Mesenchymal stem cell (in vitro differentiated cells and primary cell): ENCODE data around the gene CLASP1.

ENCODE experiments used
- DNase-seq: peaks from one replicate; pipeline ENCODE4 v3.0.0-alpha.2; 2013
- H2AFZ ChIP-seq: one replicate; pipeline ENCODE4 v1.6.1; 2013; ENCODE audit warnings: low read depth, mild to moderate bottlenecking, control low read depth, inconsistent platforms, low read length, moderate library complexity
- H2AK5ac ChIP-seq: 2 replicates; pipeline ENCODE4 v1.6.1; 2013; ENCODE audit warnings: low read length, moderate library complexity, mild to moderate bottlenecking, inconsistent platforms; ENCODE audit not compliant: severe bottlenecking
- H2BK120ac ChIP-seq: one replicate; pipeline ENCODE4 v1.6.1; 2013; ENCODE audit warnings: low read depth, mild to moderate bottlenecking, inconsistent platforms, low read length, moderate library complexity
- H2BK12ac ChIP-seq, 2 experiments: one replicate each; pipeline ENCODE4 v1.6.1; 2013; ENCODE audit warnings: inconsistent platforms in 2 of 2, low read length in 2 of 2, mild to moderate bottlenecking in 2 of 2, moderate library complexity in 2 of 2, control low read depth in 1 of 2
- H2BK15ac ChIP-seq: one replicate; pipeline ENCODE4 v1.6.1; 2013; ENCODE audit warnings: mild to moderate bottlenecking, low read depth, inconsistent platforms; ENCODE audit not compliant: poor library complexity, severe bottlenecking
- H2BK5ac ChIP-seq: 2 replicates; pipeline ENCODE4 v1.6.1; 2013; ENCODE audit warnings: low read depth, mild to moderate bottlenecking, low read length, control low read depth, inconsistent platforms; ENCODE audit not compliant: poor library complexity, severe bottlenecking
- H3K14ac ChIP-seq, 2 experiments: one replicate each; pipeline ENCODE4 v1.6.1; 2013; ENCODE audit warnings: inconsistent platforms in 2 of 2, low read length in 2 of 2, control low read depth in 1 of 2, mild to moderate bottlenecking in 1 of 2, moderate library complexity in 1 of 2
- H3K18ac ChIP-seq, 2 experiments: one replicate each; pipeline ENCODE4 v1.6.1; 2013; ENCODE audit warnings: inconsistent platforms in 2 of 2, low read length in 2 of 2, control low read depth in 1 of 2, low read depth in 1 of 2, mild to moderate bottlenecking in 1 of 2
- H3K23ac ChIP-seq, 2 experiments: one replicate each; pipeline ENCODE4 v1.6.1; 2013; ENCODE audit warnings: inconsistent platforms in 2 of 2, low read length in 2 of 2, mild to moderate bottlenecking in 2 of 2, moderate library complexity in 2 of 2, control low read depth in 1 of 2
- H3K27ac ChIP-seq: 2 replicates; pipeline ENCODE4 v1.5.1; 2013; ENCODE audit warnings: mild to moderate bottlenecking, moderate library complexity, low read length, control low read depth, inconsistent platforms; ENCODE audit not compliant: poor library complexity, severe bottlenecking
- H3K27me3 ChIP-seq, 2 experiments: 2 replicates each; pipeline versions ENCODE4 v1.6.1 to v1.7.0; 2013; ENCODE audit warnings: low read length in 2 of 2, mild to moderate bottlenecking in 2 of 2, moderate library complexity in 2 of 2, control low read depth in 1 of 2, inconsistent platforms in 1 of 2; ENCODE audit not compliant: control insufficient read depth in 1 of 2, insufficient read depth in 1 of 2
- H3K36me3 ChIP-seq, 2 experiments: 2 replicates each; pipeline versions ENCODE4 v1.6.1 to v1.7.0; 2013; ENCODE audit warnings: low read length in 2 of 2, control low read depth in 1 of 2, inconsistent platforms in 1 of 2, low read depth in 1 of 2, mild to moderate bottlenecking in 1 of 2; ENCODE audit not compliant: insufficient read depth in 2 of 2, control insufficient read depth in 1 of 2
- H3K4ac ChIP-seq, 2 experiments: one replicate each; pipeline ENCODE4 v1.6.1; 2013; ENCODE audit warnings: inconsistent platforms in 2 of 2, low read length in 2 of 2, mild to moderate bottlenecking in 2 of 2, moderate library complexity in 2 of 2, control low read depth in 1 of 2, low read depth in 1 of 2
- H3K4me1 ChIP-seq: 2 replicates; pipeline ENCODE4 v1.6.1; 2013; ENCODE audit warnings: low read depth, low read length, control low read depth; ENCODE audit not compliant: control insufficient read depth, insufficient read depth
- H3K4me2 ChIP-seq: 2 replicates; pipeline ENCODE4 v1.6.1; 2013; ENCODE audit warnings: low read length, mild to moderate bottlenecking, inconsistent platforms; ENCODE audit not compliant: poor library complexity, severe bottlenecking
- H3K4me3 ChIP-seq, 2 experiments: 2 replicates each; pipeline versions ENCODE4 v1.5.1 to v1.7.0; 2013; ENCODE audit warnings: low read length in 2 of 2, mild to moderate bottlenecking in 2 of 2, control low read depth in 1 of 2, low read depth in 1 of 2; ENCODE audit not compliant: insufficient read depth in 1 of 2
- H3K79me1 ChIP-seq: replicated peaks from 2 replicates; pipeline ENCODE4 v1.6.1; 2013; ENCODE audit warnings: mild to moderate bottlenecking, control low read depth, low read length, inconsistent platforms; ENCODE audit not compliant: poor library complexity, severe bottlenecking
- H3K9ac ChIP-seq: 2 replicates; pipeline ENCODE4 v1.7.0; 2013; ENCODE audit warnings: mild to moderate bottlenecking, low read length, moderate library complexity
- H3K9me3 ChIP-seq: 2 replicates; pipeline ENCODE4 v1.7.0; 2013; ENCODE audit warnings: mild to moderate bottlenecking, low read length; ENCODE audit not compliant: control insufficient read depth
- H4K8ac ChIP-seq: one replicate; pipeline ENCODE4 v1.6.1; 2013; ENCODE audit warnings: inconsistent platforms, mild to moderate bottlenecking, low read length, moderate library complexity
- H4K91ac ChIP-seq: one replicate; pipeline ENCODE4 v1.6.1; 2013; ENCODE audit warnings: mild to moderate bottlenecking, low read length, inconsistent platforms
- WGBS: methylation state at CpG from one replicate; pipeline ENCODE4 v1.1.7; 2013; ENCODE audit warnings: mixed read lengths; 5-methylcytosine and 5-hydroxymethylcytosine counted together

CLASP1 gene

GRCh38 chr2:121309323-121309722 is 339.9 kb downstream of the CLASP1 start:
- no peak overlapping the region for H2AFZ ChIP-seq
- no peak overlapping the region for H3K14ac ChIP-seq
- H2BK5ac ChIP-seq: no peak overlapping the region
- H2BK15ac ChIP-seq: no peak overlapping the region
- H3K79me1 ChIP-seq: no peaks in the 10 kb centered on the region
- H3K4me2 ChIP-seq: no peak overlapping the region
- H3K36me3 ChIP-seq: no peaks in the 10 kb centered on the region
- no peak overlapping the region for H4K8ac ChIP-seq
- no peak overlapping the region for H2AK5ac ChIP-seq
- H3K9me3 ChIP-seq: no peaks in the 10 kb centered on the region
- no peak overlapping the region for H4K91ac ChIP-seq
- no peak overlapping the region for H3K27ac ChIP-seq
- no peak overlapping the region for H3K9ac ChIP-seq
- H3K18ac ChIP-seq: no peak overlapping the region
- H3K4ac ChIP-seq: no peak overlapping the region
- H3K4me1 ChIP-seq: no peaks in the 10 kb centered on the region
- H2BK12ac ChIP-seq: no peak overlapping the region
- no peak for DNase-seq
- peaks cover 10 to 42% of the 10 kb centered on the region in 2 experiments for H3K27me3 ChIP-seq
- no peak overlapping the region for H2BK120ac ChIP-seq
- no peak overlapping the region for H3K23ac ChIP-seq
- H3K4me3 ChIP-seq: no peak overlapping the region

- Histone ChIP-seq H3K4me3 (no peak overlapping the region), H2BK5ac (no peak overlapping the region), H4K91ac (no peak overlapping the region), H3K18ac (no peak overlapping the region), H3K36me3 (no peaks in the 10 kb centered on the region), H2AFZ (no peak overlapping the region), H3K4me2 (no peak overlapping the region), H3K14ac (no peak overlapping the region), H3K9ac (no peak overlapping the region), H2AK5ac (no peak overlapping the region), H3K4me1 (no peaks in the 10 kb centered on the region), H3K27ac (no peak overlapping the region), H3K4ac (no peak overlapping the region), H3K23ac (no peak overlapping the region), H4K8ac (no peak overlapping the region), H2BK15ac (no peak overlapping the region), H2BK120ac (no peak overlapping the region), H3K27me3 (peaks cover 10 to 43% of the 10 kb centered on the region in 2 experiments), H2BK12ac (no peak overlapping the region), H3K9me3 (no peaks in the 10 kb centered on the region), H3K79me1 (no peaks in the 10 kb centered on the region)
- DNase-seq: no peak
- WGBS: 84% methylated on average over 2 of the region's 2 CpGs
These were observed 342.2 kb downstream of the CLASP1 start for GRCh38 chr2:121307048-121307447.

- no peaks in the 10 kb centered on the region for H3K36me3 ChIP-seq
- no peak overlapping the region for H3K23ac ChIP-seq
- H2BK5ac ChIP-seq: no peak overlapping the region
- no peak overlapping the region for H2BK120ac ChIP-seq
- no peak overlapping the region for H3K4me3 ChIP-seq
- H3K4me2 ChIP-seq: no peak overlapping the region
- no peak overlapping the region for H3K18ac ChIP-seq
- no peak overlapping the region for H3K4ac ChIP-seq
- H2BK15ac ChIP-seq: no peak overlapping the region
- no peak overlapping the region for H3K9ac ChIP-seq
- no peak overlapping the region for H2BK12ac ChIP-seq
- no peaks in the 10 kb centered on the region for H3K9me3 ChIP-seq
- H3K4me1 ChIP-seq: no peaks in the 10 kb centered on the region
- no peak overlapping the region for H3K27ac ChIP-seq
- H4K91ac ChIP-seq: no peak overlapping the region
- WGBS: 80% methylated on average over 2 of the region's 2 CpGs
- H2AK5ac ChIP-seq: no peak overlapping the region
- no peak for DNase-seq
- H3K14ac ChIP-seq: no peak overlapping the region
- no peaks in the 10 kb centered on the region for H3K79me1 ChIP-seq
- H2AFZ ChIP-seq: no peak overlapping the region
- no peak overlapping the region for H4K8ac ChIP-seq
- peaks cover 18 to 49% of the 10 kb centered on the region in 2 experiments for H3K27me3 ChIP-seq
These were observed 344.3 kb downstream of the CLASP1 start for GRCh38 chr2:121304941-121305340.

GRCh38 chr2:121303531-121304263 is 345.6 kb downstream of the CLASP1 start:
- Histone ChIP-seq H2BK12ac (no peak overlapping the region), H3K9me3 (no peaks in the 10 kb centered on the region), H3K4me1 (no peaks in the 10 kb centered on the region), H3K14ac (no peak overlapping the region), H4K91ac (no peak overlapping the region), H3K4me2 (no peak overlapping the region), H3K4ac (no peak overlapping the region), H3K23ac (no peak overlapping the region), H2BK120ac (no peak overlapping the region), H3K4me3 (no peak overlapping the region), H3K9ac (no peak overlapping the region), H2AK5ac (no peak overlapping the region), H3K36me3 (no peaks in the 10 kb centered on the region), H2AFZ (no peak overlapping the region), H3K79me1 (no peaks in the 10 kb centered on the region), H3K27me3 (peaks cover 22 to 45% of the 10 kb centered on the region in 2 experiments), H3K18ac (no peak overlapping the region), H2BK5ac (no peak overlapping the region), H3K27ac (no peak overlapping the region), H4K8ac (no peak overlapping the region), H2BK15ac (no peak overlapping the region)
- 96% methylated on average over 2 of the region's 2 CpGs for WGBS
- no peak for DNase-seq
